Subcutaneous adipose tissue (tissue), 4 donors: ENCODE measurements around the gene CBLL1. TPM values are rescaled to one million over a fixed set of nuclear protein-coding genes. Genes with fewer than 3 reads are reported as not detected.

Source experiments
- CTCF ChIP-seq: fragments of 450-650 bp; IDR thresholded peaks from one replicate; pipeline ENCODE4 v1.5.1; 2016; ENCODE audit warnings: low read depth, mild to moderate bottlenecking, control low read depth, antibody characterized with exemption, moderate library complexity
- total RNA-seq, 4 donors: library from RNA; depleted of rRNA; stranded (reverse); fragments of >200 nt; gene quantifications; one replicate each; pipeline ENCODE4 v1.1.0, GENCODE V29; 2016

CBLL1 gene
- total RNA-seq, 4 donors from 2014 or later = 23.0 to 48.9 (median 26.5) TPM

- no peak for TF ChIP-seq CTCF
These were observed 40.1 kb upstream of the CBLL1 start for GRCh38 chr7:107703872-107704271.

- no peak for TF ChIP-seq CTCF
These were observed 35.0 kb upstream of the CBLL1 start for GRCh38 chr7:107708956-107709355.

GRCh38 chr7:107711301-107711700 lies 32.6 kb upstream of the CBLL1 start:
- no peak for TF ChIP-seq CTCF

GRCh38 chr7:107712025-107712424 lies 31.9 kb upstream of the CBLL1 start:
- no peak for TF ChIP-seq CTCF

- TF ChIP-seq CTCF = no peak
These were observed 31.0 kb upstream of the CBLL1 start for GRCh38 chr7:107712896-107713295.

GRCh38 chr7:107715531-107715930 lies 28.4 kb upstream of the CBLL1 start:
- no peak for TF ChIP-seq CTCF

- no peak for TF ChIP-seq CTCF
These were observed 25.3 kb upstream of the CBLL1 start for GRCh38 chr7:107718456-107719193.
